Daoy (cell line): Measurements from ENCODE around the gene TRIM32. TPM values are rescaled to one million over a fixed set of nuclear protein-coding genes. Genes with fewer than 3 reads are reported as not detected.

Source experiments
- DNase-seq: peaks from one replicate; pipeline ENCODE4 v3.0.0-alpha.2; 2015; ENCODE audit warnings: low read depth
- total RNA-seq: library from RNA; depleted of rRNA; stranded (reverse); fragments of >200 nt; shearing (Covaris generic); gene quantifications from 2 replicates; pipeline ENCODE4 v1.2.3, GENCODE V29; 2014; rRNA removed

Gene TRIM32, protein sequence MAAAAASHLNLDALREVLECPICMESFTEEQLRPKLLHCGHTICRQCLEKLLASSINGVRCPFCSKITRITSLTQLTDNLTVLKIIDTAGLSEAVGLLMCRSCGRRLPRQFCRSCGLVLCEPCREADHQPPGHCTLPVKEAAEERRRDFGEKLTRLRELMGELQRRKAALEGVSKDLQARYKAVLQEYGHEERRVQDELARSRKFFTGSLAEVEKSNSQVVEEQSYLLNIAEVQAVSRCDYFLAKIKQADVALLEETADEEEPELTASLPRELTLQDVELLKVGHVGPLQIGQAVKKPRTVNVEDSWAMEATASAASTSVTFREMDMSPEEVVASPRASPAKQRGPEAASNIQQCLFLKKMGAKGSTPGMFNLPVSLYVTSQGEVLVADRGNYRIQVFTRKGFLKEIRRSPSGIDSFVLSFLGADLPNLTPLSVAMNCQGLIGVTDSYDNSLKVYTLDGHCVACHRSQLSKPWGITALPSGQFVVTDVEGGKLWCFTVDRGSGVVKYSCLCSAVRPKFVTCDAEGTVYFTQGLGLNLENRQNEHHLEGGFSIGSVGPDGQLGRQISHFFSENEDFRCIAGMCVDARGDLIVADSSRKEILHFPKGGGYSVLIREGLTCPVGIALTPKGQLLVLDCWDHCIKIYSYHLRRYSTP
- total RNA-seq: 24.7 and 26.6 TPM in 2 replicates

DNA sequence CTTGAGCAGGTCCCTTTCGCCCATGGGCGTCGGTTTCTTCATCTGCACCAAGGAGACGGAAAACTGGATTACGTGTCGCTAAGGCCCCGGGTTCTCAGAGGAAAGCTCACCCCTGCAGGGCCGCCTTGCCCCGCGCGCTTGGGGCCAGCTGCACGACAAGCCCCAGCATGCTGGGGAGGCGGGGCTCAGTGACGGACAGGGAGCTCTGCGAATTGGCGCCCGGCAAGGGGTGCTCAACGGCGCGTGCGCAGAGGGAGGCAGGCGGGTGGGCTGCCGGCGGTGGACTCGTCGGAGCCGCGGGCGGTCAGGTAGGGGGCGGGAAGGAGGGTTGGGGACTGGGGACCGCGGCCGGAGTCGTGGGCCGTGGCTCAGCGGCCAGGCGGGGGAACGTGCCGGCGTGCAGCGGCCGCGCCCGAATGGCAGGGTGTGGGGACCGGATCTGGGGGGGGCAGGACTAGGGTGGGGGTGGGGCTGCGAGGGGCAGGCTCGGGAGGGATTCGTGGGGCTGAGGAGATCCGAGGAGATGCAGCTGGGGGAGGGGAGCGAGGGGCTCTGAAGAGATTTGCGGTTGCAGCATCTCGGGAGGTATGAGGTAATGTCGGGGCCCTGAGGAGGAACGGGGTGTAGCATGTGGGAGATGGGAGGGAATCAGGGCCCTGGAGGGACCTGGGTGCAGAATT is at the start of gene TRIM32:
TSS of gene TRIM32 (plus strand) at position 232 of the 680 bp plus-strand sequence. CDS start 10,438 bp downstream, outside the sequence.
- DNase-seq: peak; percentile 96

DNA sequence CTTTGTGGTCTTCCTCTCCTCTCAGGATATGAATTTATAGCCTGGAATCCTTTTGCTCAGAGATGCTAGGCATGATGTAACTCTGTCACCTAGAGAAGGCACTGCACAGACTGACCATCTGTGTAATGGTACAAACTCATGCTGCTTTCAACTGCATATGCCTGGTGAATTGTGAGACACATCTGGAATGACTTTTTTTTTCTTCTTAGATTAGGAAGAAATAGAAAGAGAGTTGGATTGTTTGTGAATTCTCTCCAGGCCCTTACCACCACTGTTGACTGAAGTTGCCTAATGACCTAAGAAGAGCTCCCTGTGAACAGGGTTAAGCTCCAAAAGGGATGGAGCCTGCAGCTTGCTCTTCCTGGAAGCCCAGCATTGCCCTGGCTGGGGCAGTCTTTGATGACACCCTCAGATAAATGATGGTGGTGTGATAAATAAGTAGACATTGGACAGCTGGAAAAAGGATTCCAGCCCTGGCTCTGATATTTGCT is 47.8 kb upstream of the TRIM32 start:
- no peak for DNase-seq

DNA sequence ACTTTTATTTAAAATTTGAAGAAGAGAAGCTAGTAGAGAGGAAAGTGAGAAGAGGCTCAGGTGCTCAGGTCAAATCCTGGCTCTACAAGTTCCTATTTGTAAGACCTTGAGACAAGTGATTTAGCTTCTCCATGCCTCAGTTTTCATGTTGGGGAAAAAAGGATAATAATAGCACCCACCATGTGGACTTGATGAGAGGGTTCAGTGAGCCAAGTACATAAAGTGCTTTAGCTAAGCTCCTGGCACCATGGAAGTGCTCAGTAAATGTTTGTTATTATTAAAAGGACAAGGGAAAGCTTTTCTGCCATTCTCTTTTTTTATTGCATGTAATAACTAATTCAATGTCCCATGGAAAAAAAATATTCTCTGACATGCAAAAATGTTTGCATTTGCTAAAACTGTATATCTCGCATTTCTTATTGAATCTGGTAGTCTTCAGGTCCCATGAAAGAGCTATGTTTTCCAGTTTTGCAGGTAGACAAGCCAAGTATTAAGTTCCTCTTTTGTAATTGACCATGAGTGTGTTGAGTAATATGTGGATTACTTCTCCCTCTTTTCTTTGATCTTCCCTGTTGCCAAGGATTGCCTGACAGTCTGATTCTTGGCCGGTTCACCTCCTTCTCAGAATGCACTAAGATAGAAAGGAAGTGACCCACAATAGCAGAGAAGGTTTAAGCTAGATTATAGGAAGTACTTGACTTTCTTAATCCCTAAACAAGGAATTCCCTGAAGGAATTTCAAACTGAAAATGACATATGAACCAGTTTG is 45.6 kb upstream of the TRIM32 start:
- no peak for DNase-seq

DNA sequence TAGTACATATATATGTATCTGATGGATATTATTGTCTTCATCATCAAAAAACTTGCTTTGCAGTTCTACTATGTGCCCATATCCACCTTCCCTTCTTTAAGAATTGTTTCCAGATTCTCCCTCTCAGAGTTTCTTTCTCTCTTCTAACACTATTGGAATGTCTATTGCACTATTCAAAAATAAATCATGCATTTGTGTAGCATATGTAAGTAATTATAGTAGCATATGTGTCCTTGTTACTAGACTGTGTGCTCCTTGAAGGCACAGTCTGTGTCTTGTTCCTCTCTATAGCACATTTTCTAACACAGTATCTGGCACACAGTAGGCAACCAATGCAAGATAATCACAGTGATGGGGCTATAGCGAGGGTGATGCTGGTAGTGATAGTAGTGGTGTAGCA is 43.4 kb upstream of the TRIM32 start:
- no peak for DNase-seq

DNA sequence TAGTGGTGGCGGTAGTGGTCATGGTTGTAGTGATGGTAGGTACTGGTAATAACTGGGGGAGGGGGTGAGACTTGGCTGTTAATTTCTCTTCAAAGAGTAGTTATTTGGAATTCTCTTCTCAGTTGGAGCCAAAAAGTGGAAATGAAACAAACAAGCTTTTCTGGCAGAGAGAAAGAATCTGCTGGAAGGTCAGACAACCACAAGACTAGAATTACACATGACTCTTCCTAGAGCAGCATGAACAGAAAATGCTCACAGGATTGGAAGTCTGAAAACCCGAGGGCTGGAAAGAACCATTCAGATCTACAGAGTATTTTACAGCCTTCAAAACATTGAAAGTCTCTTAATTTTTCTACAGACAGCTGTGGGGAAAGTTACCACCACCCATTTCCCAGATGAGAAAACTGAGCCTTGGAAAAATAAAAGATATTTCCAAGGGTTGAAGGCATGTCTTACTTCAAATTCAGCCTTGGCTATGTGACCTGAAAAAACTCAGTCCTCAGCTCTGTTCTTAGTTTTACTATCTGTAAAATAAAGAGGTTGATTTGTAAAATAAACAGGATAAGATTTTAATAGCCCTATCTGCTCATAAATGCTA is 42.9 kb upstream of the TRIM32 start:
- no peak for DNase-seq

DNA sequence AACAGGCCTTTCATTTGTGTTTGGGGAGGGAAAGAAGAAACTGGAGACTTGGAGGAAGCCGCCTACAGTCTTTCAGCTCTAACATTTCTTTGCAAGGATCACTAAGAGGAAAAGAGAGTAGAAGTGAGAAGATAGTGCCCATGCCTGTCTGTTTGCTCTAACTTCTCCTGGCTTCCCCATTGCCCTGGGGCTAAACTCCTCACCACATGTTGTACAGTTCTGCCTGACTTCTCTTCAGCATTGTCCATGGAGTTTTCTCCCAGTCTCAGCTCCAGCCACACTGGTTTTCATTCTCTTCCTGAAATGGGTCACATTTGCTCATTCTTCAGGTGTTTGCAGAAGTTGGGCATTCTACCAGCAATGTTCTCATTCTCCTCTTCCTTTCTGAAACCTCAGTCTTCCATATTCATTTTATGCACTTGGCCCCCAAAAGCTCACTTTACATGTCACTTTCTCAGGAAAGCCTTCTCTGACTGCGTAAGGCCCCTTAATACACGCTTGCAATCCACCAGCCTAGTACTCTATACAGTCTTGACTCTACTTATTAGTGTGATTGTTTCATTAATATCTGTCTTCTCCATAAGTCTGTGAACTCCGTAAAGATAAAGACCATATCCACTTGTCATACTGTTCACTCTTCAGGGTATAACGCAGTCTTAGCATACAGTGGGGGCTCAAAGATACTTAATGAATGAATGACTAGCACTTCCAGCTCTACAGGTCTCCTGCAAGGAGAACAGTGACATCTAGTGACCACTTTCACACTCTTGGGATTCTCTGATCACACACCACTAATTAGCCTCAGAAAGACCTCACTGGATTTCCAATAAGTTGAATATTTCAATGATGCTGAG is 40.2 kb upstream of the TRIM32 start:
- peak; percentile 53 for DNase-seq

DNA sequence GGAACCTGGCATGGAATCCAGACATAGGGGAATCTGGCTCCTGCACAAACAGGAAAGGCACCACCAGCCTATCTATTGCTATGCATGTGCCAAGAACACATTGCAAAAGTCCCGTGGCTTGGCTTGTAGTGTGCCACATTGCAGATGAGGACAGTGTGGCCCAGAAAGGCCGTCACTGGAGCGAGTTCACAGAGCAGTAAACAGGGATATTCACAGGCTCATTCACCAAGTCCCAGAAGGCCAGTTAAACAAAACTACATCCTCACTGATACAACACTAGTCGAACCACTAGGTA is 39.6 kb upstream of the TRIM32 start:
- DNase-seq: no peak

DNA sequence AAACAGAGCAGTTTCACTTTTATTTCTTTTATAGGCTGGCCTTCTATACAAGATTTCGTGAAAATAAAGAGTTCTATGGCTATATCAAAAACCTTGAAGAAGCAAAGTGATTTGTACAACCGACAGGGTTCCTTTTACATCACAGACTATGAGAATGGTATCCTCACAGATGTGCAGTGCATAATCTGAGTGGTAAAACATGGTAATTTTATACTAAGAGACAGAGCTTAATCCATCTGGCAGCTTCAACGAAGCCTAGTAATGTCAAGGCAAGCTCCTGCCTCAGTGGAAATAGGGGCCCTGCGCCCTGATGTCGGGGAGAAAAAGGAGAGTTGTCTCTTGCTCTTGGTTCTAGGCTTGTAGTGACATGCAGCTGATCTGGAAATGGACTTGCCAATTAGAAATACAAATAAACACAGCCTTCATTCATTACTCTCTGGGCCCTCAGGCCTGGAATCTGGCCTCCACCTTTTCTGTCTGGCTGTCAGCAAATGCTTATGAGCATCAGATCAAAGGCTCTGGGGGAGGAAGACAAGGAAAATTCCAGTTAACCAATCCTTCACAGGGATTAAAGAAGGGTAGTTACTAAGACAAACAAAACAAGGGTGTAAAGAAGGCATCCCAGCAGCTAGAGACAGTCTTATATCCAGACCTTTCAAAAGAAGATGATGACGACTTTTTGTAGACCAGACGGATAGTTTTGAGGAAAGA is 33.6 kb upstream of the TRIM32 start:
- no peak for DNase-seq

DNA sequence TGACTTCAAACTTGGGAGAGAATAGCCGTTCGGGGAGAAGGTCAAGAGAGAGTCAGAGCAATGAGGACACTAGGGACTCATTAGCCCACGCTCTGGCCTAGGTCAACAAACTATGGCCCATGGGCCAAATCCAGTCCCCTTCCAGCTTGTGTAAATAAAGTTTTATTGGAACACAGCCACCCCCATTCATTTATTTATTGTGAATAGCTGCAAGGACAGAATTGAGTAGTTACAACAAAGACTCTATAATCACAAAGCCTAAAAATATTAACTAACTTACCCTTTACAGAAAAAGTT is 33.1 kb upstream of the TRIM32 start:
- no peak for DNase-seq

DNA sequence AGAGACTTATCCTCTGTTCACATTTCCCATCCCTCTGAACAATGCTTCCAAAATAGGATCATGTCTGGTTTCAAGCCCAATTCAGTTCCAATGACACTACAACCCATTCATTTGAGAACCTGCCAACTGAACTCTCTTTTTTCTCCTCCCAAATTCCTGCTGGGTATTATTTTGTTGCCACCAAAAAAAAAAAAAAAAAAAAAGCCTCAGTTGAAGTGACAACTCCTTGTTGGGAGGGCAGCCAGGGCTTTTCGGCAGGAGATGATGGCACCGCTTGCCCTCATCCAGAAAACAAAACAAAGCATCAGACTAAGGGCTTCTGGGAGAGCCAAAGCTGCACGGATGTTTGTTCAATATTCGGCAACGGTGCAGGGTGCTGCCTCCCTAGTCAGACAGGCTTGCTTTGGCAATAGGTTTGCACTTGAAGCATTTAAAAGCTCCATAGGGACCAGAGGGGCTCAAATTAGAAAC is 30.6 kb upstream of the TRIM32 start:
- DNase-seq: no peak

DNA sequence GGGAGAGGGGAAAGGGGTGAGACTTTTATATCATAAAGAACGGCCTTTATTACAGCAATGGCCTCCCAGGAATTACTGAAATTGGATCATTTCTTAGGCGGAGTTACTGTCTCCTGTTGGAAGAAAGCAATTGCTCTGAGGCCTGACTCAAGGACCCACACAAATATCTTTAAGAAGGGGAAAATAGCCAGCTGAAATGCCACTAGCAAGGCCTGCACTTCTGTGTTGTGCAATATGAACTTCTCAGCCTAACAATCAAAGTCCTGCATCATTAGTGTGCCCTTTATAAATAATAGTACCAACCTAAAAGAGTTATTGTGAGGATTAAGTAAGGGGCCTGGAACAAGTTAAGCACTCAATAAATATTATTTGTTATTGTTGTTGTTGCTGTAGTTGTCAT is 30.1 kb upstream of the TRIM32 start:
- DNase-seq: no peak

DNA sequence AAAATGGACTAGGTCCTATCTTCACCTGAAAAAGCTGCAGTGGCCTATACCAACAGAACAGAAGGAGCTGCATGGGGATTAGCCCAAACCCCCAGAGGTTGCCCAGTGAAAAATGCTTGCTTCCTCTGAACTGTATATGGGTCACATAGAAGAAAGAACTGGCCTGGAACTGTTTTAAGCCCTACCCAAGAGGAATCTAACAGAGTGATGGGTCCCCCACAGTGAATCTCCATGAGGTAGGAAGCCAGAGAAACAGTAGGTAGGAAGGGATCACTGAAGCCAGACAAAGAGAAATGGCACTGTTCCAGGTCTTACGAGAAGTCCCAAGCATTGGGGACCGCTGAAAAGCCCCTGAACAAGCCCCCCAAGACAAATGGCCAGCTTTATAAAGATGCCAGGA is 28.8 kb upstream of the TRIM32 start:
- no peak for DNase-seq

DNA sequence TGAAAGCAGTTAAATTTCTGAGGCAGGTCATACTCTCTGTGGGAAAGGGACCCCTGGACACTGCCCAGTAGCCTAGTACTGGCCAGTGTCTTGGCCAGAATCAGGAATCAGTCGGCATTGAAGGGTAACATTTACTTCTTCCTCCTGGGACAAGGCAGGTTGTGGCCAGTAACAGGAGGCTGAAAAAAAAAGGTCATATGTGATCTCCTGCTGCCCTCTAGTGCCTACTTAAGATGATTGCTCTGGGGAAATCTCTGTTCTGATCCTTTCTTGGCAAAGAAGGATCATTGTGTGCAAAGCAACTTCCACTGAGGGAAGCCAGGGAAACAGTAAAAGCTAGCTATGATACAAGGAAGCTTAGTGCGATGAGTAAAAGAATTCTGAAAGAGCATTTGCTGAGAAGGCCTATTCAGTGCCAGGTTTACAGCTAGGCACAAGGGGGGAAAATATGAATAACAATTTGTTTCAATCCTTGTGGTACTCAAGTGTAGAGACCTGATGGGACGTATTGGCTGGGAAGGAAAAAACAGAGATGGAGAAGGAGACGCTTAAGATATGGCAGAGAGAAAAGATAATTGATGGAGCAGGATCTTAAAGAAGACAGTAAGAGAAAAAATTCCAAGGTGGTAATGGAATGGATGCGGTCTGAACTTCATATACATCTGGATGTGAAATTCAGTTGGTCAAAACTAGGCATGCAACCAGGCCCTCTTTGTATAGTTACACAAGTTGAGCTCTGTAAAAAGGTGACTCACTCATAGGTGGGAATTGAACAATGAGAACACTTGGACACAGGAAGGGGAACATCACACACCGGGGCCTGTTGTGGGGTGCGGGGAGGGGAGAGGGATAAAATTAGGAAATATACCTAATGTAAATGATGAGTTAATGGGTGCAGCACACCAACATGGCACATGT is 25.8 kb upstream of the TRIM32 start:
- DNase-seq: peak; percentile 73

DNA sequence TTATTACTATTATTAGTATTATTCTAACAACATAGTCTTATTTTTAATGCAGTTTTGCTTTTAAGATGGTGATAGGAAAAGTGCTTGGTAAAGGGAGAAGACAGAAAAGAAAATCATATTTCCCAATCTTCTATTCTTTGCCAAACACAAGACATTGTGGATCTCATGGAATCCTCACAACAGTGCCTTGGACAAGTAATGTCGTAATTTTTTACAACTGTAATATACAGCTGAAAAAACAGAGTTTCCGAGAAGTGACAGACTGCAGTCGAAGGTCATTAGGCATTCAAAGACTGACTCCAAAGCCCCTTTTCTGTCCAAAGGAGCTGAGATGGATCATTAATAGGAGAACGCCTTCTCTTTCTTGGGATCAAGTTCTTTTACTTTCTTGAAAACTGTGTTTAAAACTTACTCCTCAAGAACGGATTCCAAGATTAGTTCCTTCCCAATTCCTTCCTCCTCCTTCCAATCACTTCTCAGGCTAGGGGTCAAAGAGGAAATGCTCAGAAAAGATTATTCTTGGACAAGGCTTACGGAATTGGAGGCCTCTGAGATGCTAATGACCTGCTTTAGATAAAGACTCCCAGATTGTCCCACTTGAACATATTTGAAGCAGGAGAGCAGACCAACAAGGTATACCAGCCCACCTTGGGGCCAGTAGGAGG is 24.3 kb upstream of the TRIM32 start:
- DNase-seq: no peak

DNA sequence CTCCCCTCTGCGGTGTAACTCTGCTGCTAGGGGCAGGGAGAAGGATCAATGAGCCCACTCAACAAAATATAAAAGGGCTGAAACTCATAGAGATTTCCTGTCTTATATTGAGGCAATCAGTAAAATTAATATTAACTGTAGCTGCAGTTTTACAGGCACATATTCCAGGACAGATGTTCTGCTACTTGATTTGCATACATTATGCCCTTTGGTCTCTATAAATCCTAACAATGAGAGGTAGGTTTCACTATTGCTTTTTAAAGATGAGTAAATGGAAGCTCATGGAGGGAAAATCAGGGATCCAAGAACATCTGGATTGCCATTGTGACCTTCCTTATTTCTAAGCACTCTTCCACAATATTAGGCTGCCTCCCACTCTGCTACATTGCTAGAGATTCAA is 23.5 kb upstream of the TRIM32 start:
- no peak for DNase-seq

DNA sequence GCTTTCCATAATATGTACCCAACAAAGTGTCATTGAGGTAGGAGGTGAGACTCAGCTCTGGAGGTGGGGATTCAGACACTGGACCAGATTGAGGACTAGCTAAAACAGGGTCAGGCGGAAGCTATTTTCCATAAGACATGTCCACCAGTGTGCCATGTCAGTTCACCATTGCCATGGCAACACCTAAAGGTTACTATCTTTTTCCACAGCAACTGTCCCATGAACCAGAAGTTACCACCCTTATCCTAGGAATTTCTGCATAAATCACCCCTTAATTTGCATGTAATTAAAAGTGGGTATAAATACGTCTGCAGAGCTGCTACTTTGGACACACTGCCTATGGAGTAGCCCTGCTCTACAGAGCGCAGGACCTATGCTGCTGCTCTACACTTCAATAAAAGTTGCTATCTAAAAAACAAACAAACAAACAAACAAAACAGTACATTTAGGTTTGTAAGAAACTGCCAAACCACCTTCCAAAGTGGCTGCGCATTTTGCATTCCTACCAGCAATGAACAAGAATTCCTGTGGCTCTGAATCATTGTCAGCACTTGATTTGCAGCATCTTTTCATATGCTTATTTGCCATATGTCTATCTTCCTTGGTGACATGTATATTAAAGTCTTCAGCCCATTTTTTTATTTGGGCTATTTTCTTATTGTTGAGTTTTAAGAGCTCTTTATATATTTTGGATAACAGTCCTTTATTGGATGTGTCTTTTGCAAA is 18.0 kb upstream of the TRIM32 start:
- DNase-seq: no peak

DNA sequence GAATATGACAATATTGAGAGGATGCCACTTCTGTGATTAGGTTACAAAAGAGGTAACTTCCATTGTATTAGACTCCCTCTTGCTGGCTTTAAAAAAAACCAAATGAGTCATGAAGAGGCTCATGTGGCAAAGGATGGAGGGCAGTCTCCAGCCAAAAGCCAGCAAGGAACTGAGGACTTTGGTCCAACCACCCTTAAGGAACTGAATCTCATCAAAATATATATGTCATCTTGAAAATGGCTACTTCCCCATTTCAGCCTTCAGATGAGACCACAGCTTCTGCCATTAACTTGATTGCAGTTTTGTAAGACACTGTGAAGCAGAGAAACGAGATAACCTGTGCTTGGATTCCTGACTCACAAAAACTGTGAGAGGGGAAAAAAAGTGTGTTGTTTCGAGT is 15.5 kb upstream of the TRIM32 start:
- no peak for DNase-seq

DNA sequence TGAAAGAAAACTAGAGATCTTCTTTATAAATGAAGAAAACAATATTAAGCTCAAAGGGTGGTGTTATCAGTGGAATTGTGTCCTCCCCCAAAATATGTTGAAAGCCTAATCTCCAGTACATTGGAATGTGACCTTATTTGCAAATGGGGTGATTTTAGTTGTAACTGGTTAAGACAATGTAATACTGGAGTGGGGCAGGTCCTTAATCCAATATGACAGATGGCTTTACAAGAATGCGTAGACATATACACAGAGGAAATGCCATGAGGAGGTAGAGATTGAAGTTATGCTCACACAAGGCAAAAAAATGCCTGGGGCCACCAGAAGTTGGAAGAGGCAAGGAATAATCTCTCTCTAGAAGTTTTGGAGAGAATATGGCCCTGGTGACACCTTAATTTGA is 13.7 kb upstream of the TRIM32 start:
- DNase-seq: no peak
